Measurements from ENCODE around the gene ITPR2. TPM values are rescaled to one million over a fixed set of nuclear protein-coding genes. Genes with fewer than 3 reads are reported as not detected.
"Not testable (repeated sequence)": the region's sequence is repeated elsewhere in the genome, so short reads cannot be mapped to it uniquely, and the experiment has no call there.

Gene ITPR2
- total RNA-seq, 1 donor = 77.7 TPM

- H3K4me3 ChIP-seq (ENCODE audit: low read depth, low read length) = no peak overlapping the region
- TF ChIP-seq CTCF (IDR thresholded peaks at IDR 0.05; ENCODE audit: insufficient read depth, low read depth, low read length) = no peak
- no peak for DNase-seq (ENCODE audit: low read depth)
These were observed 222.2 kb downstream of the ITPR2 start for GRCh38 chr12:26610774-26611173.

- DNase-seq (ENCODE audit: low read depth) = no peak
- TF ChIP-seq CTCF (IDR thresholded peaks at IDR 0.05; ENCODE audit: insufficient read depth, low read depth, low read length) = no peak
These were observed 223.0 kb downstream of the ITPR2 start for GRCh38 chr12:26609986-26610385.

DNA sequence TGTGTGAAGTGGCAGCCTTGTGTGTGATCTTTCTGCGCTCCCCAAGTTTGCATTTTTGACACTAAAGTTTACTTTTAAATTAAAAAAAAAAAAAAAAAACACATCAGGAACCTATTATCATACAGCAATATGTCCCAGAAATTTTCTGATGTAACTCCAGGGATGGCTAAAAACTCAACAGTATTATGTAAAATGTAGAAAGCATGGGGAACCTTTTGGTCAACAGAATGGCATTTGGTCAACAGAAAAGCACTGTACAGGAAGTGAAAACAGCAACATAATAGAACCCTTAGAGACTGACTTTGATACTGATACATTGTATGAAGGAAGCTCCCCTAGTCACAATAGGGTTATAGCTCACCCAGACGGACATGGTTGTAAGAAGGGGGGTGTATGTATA lies 224.3 kb downstream of the ITPR2 start:
- TF ChIP-seq CTCF (IDR thresholded peaks at IDR 0.05; ENCODE audit: insufficient read depth, low read depth, low read length) = no peak
- DNase-seq (ENCODE audit: low read depth) = peak; percentile 17
- H3K4me3 ChIP-seq (ENCODE audit: low read depth, low read length) = no peak overlapping the region

More at GRCh38 chr12:26609986-26610385, 223.0 kb downstream of the ITPR2 start:
- H3K4me3 ChIP-seq (ENCODE audit: low read depth, low read length) = no peak overlapping the region

DNA sequence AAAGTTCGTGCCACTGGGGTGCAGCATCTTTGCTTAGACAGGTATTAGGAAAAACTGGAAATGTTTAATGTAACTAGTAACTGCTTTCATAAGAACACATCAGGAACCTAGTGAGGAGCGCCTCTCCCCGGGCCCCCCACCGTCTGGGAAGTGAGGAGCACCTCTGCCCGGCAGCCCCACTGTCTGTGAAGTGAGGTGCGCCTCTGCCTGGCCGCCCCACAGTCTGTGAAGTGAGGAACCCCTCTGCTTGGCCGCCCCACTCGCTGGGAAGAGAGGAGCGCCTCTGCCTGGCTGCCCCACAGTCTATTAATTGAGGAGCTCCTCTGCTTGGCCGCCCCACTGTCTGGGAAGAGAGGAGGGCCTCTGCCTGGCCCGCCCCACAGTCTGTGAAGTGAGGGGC lies 224.7 kb downstream of the ITPR2 start:
- no peak for TF ChIP-seq CTCF (IDR thresholded peaks at IDR 0.05; ENCODE audit: insufficient read depth, low read depth, low read length)
- no peak overlapping the region for H3K4me3 ChIP-seq (ENCODE audit: low read depth, low read length)
- DNase-seq (ENCODE audit: low read depth) = no peak

DNA sequence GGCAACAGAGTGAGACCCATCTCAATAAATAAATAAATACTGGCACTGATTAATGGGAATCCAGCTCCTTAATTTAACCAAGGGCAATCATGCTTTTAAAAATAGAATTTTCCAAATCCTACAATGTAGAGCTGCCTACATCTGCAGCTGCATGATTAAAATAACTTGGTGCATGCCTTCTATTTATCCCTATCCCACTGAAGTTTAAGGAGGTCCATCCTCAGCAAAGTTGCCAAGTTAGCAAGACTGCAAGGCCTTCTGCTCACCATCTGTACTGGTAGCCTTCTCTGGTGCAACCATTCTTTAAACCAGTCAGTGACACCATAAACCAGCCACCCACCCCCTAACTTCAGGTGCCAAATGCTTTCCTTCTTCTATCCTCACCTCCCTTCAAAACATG lies 226.1 kb downstream of the ITPR2 start:
- no peak for TF ChIP-seq CTCF (IDR thresholded peaks at IDR 0.05; ENCODE audit: insufficient read depth, low read depth, low read length)
- no peak for DNase-seq (ENCODE audit: low read depth)
- H3K4me3 ChIP-seq (ENCODE audit: low read depth, low read length) = no peak overlapping the region

GRCh38 chr12:26604813-26605212 lies 228.2 kb downstream of the ITPR2 start:
- not testable (repeated sequence) for DNase-seq (ENCODE audit: low read depth); H3K4me3 ChIP-seq (ENCODE audit: low read depth, low read length)

GRCh38 chr12:26599096-26599695 lies 233.8 kb downstream of the ITPR2 start:
- H3K4me3 ChIP-seq (ENCODE audit: low read depth, low read length) = no peak overlapping the region
- TF ChIP-seq CTCF (IDR thresholded peaks at IDR 0.05; ENCODE audit: insufficient read depth, low read depth, low read length) = no peak
- DNase-seq (ENCODE audit: low read depth) = no peak

All from fibroblast of villous mesenchyme (primary cell).